ENCODE data around the gene COL20A1. TPM values are rescaled to one million over a fixed set of nuclear protein-coding genes. Genes with fewer than 3 reads are reported as not detected.

COL20A1 gene
- total and polyA plus RNA-seq, 2 donors from 2014 or later = 0.58 TPM; not detected in 1

GRCh38 chr20:63273059-63273579 lies 19.9 kb upstream of the COL20A1 start:
- Histone ChIP-seq H3K27me3 (ENCODE audit: control insufficient read depth, insufficient read depth, low read length) (no peaks in the 10 kb centered on the region), H3K36me3 (ENCODE audit: control insufficient read depth in 2 of 3, insufficient read depth in 3 of 3, low read length in 3 of 3) (peaks cover 0 to 7% (median 2%) of the 10 kb centered on the region in 3 donors), H3K4me1 (ENCODE audit: control insufficient read depth in 2 of 3, insufficient read depth in 2 of 3, low read depth in 1 of 3, low read length in 3 of 3) (peaks cover 0 to 13% (median 9%) of the 10 kb centered on the region in 3 donors), H3K9me3 (ENCODE audit: control insufficient read depth in 2 of 3, insufficient read depth in 1 of 3, low read length in 3 of 3) (no peaks in the 10 kb centered on the region), H3K9ac (ENCODE audit: low read length in 3 of 3) (peak overlapping the region; percentile 47 to 81 (median 80)), H3K4me3 (ENCODE audit: low read length in 3 of 3) (peak overlapping the region; percentile 64 to 85 (median 73)), H3K27ac (ENCODE audit: low read depth in 2 of 2, low read length in 2 of 2) (no peak overlapping the region)
- FAIRE-seq (no peak), DNase-seq (peak in 1 of 5 donors; percentile 61)
- intact Hi-C loops (cut with DNase I) = no loop called here
- TF ChIP-seq, protein P1, sequence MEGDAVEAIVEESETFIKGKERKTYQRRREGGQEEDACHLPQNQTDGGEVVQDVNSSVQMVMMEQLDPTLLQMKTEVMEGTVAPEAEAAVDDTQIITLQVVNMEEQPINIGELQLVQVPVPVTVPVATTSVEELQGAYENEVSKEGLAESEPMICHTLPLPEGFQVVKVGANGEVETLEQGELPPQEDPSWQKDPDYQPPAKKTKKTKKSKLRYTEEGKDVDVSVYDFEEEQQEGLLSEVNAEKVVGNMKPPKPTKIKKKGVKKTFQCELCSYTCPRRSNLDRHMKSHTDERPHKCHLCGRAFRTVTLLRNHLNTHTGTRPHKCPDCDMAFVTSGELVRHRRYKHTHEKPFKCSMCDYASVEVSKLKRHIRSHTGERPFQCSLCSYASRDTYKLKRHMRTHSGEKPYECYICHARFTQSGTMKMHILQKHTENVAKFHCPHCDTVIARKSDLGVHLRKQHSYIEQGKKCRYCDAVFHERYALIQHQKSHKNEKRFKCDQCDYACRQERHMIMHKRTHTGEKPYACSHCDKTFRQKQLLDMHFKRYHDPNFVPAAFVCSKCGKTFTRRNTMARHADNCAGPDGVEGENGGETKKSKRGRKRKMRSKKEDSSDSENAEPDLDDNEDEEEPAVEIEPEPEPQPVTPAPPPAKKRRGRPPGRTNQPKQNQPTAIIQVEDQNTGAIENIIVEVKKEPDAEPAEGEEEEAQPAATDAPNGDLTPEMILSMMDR (IDR thresholded peaks at IDR 0.05; ENCODE audit: borderline replicate concordance, extremely low read depth, insufficient read depth) = no peak

- H3K36me3 ChIP-seq (ENCODE audit: control insufficient read depth in 2 of 3, insufficient read depth in 3 of 3, low read length in 3 of 3) = peaks cover 0 to 9% (median 2%) of the 10 kb centered on the region in 3 donors
- TF ChIP-seq, protein P1 (IDR thresholded peaks at IDR 0.05; ENCODE audit: borderline replicate concordance, extremely low read depth, insufficient read depth) = no peak
- DNase-seq (no peak), FAIRE-seq (no peak)
- no peaks in the 10 kb centered on the region for H3K9me3 ChIP-seq (ENCODE audit: control insufficient read depth in 2 of 3, insufficient read depth in 1 of 3, low read length in 3 of 3)
- peaks cover 0 to 13% (median 9%) of the 10 kb centered on the region in 3 donors for H3K4me1 ChIP-seq (ENCODE audit: control insufficient read depth in 2 of 3, insufficient read depth in 2 of 3, low read depth in 1 of 3, low read length in 3 of 3)
- H3K4me3 ChIP-seq (ENCODE audit: low read length in 3 of 3) = peak overlapping the region; percentile 64 to 85 (median 73)
- intact Hi-C loops (cut with DNase I) = no loop called here
- no peak overlapping the region for H3K27ac ChIP-seq (ENCODE audit: low read depth in 2 of 2, low read length in 2 of 2)
- peak overlapping the region; percentile 47 to 81 (median 80) for H3K9ac ChIP-seq (ENCODE audit: low read length in 3 of 3)
- H3K27me3 ChIP-seq (ENCODE audit: control insufficient read depth, insufficient read depth, low read length) = no peaks in the 10 kb centered on the region
Observed at GRCh38 chr20:63273635-63274380, 19.2 kb upstream of the COL20A1 start.

- peaks cover 0 to 13% (median 9%) of the 10 kb centered on the region in 3 donors for H3K4me1 ChIP-seq (ENCODE audit: control insufficient read depth in 2 of 3, insufficient read depth in 2 of 3, low read depth in 1 of 3, low read length in 3 of 3)
- DNase-seq (no peak), FAIRE-seq (no peak)
- no peaks in the 10 kb centered on the region for H3K27me3 ChIP-seq (ENCODE audit: control insufficient read depth, insufficient read depth, low read length)
- H3K9me3 ChIP-seq (ENCODE audit: control insufficient read depth in 2 of 3, insufficient read depth in 1 of 3, low read length in 3 of 3) = no peaks in the 10 kb centered on the region
- peaks cover 2 to 13% (median 3%) of the 10 kb centered on the region in 3 donors for H3K36me3 ChIP-seq (ENCODE audit: control insufficient read depth in 2 of 3, insufficient read depth in 3 of 3, low read length in 3 of 3)
- H3K4me3 ChIP-seq (ENCODE audit: low read length in 3 of 3) = no peak overlapping the region
- no peak overlapping the region for H3K27ac ChIP-seq (ENCODE audit: low read depth in 2 of 2, low read length in 2 of 2)
- TF ChIP-seq, protein P1 (IDR thresholded peaks at IDR 0.05; ENCODE audit: borderline replicate concordance, extremely low read depth, insufficient read depth) = no peak
- H3K9ac ChIP-seq (ENCODE audit: low read length in 3 of 3) = peak overlapping the region in 1 of 3 donors; percentile 12
- intact Hi-C loops (cut with DNase I) = no loop called here
Observed at GRCh38 chr20:63274381-63275228, 18.4 kb upstream of the COL20A1 start.
